Fibroblast of lung (primary cell): Measurements from ENCODE around the gene DCST2. TPM values are rescaled to one million over a fixed set of nuclear protein-coding genes. Genes with fewer than 3 reads are reported as not detected.

Source experiments
- DNase-seq, 2 donors: peaks; one replicate each; pipeline versions ENCODE4 v3.0.0 to v3.0.0-alpha.2; 2010; ENCODE audit warnings: low read depth in 2 of 2
- H2AFZ ChIP-seq: 2 replicates; pipeline ENCODE4 v1.5.1; 2012; ENCODE audit warnings: low read length, control low read depth, inconsistent platforms
- H3K27ac ChIP-seq: 2 replicates; pipeline ENCODE4 v1.5.1; 2011; ENCODE audit warnings: low read length, control low read depth; ENCODE audit not compliant: insufficient read depth
- H3K27me3 ChIP-seq: 2 replicates; pipeline ENCODE4 v1.5.1; 2011; ENCODE audit warnings: mild to moderate bottlenecking, low read length; ENCODE audit not compliant: control insufficient read depth, insufficient read depth
- H3K36me3 ChIP-seq: 2 replicates; pipeline ENCODE4 v1.5.1; 2011; ENCODE audit warnings: low read length; ENCODE audit not compliant: control insufficient read depth, insufficient read depth
- H3K4me1 ChIP-seq: 2 replicates; pipeline ENCODE4 v1.5.1; 2011; ENCODE audit warnings: low read length; ENCODE audit not compliant: control insufficient read depth, insufficient read depth; ENCODE audit errors: extremely low read depth
- H3K4me2 ChIP-seq: 2 replicates; pipeline ENCODE4 v1.5.1; 2011; ENCODE audit warnings: low read length, control low read depth; ENCODE audit not compliant: insufficient read depth; ENCODE audit errors: extremely low read depth
- H3K4me3 ChIP-seq, 4 experiments: fragments of 200-600 bp in 1 of 4; sonication (generic) in 1 of 4; replicated peaks in 1 of 4; 2 replicates each; pipeline ENCODE4 v1.5.1; 2011 to 2016; ENCODE audit warnings: low read length in 4 of 4, low read depth in 3 of 4, mild to moderate bottlenecking in 3 of 4, control low read depth in 2 of 4, inconsistent platforms in 1 of 4, mixed read lengths in 1 of 4; ENCODE audit not compliant: insufficient read depth in 1 of 4; ENCODE audit errors: control extremely low read depth in 1 of 4
- H3K79me2 ChIP-seq: 2 replicates; pipeline ENCODE4 v1.5.1; 2012; ENCODE audit warnings: mild to moderate bottlenecking, low read length, inconsistent platforms; ENCODE audit not compliant: control insufficient read depth, insufficient read depth
- H3K9ac ChIP-seq: 2 replicates; pipeline ENCODE4 v1.5.1; 2011; ENCODE audit warnings: mild to moderate bottlenecking, low read length, control low read depth; ENCODE audit not compliant: insufficient read depth
- H3K9me3 ChIP-seq: 2 replicates; pipeline ENCODE4 v1.5.1; 2012; ENCODE audit warnings: low read depth, low read length; ENCODE audit not compliant: control insufficient read depth, insufficient read depth
- H4K20me1 ChIP-seq: 2 replicates; pipeline ENCODE4 v1.5.1; 2011; ENCODE audit warnings: low read length; ENCODE audit not compliant: control insufficient read depth, insufficient read depth; ENCODE audit errors: extremely low read depth
- CTCF ChIP-seq, 2 donors: IDR thresholded peaks in 1 of 2; conservative IDR thresholded peaks in 1 of 2; 1 replicate in 1 of 2; 2 replicates in 1 of 2; pipeline ENCODE4 v1.5.1; 2011 to 2012; ENCODE audit warnings: low read length in 2 of 2, control low read depth in 1 of 2, inconsistent platforms in 1 of 2, low read depth in 1 of 2, mild to moderate bottlenecking in 1 of 2
- EZH2 ChIP-seq: IDR thresholded peaks from 2 replicates; pipeline ENCODE4 v1.5.1; 2012; ENCODE audit warnings: low read length, control low read depth, mild to moderate bottlenecking; ENCODE audit errors: missing control alignments
- polyA plus RNA-seq, 2 donors: library from polyadenylated mRNA; depleted of rRNA in 1 of 2; stranded (reverse) in 1 of 2; unstranded in 1 of 2; fragments of >200 nt; gene quantifications; 2 replicates each; pipeline ENCODE4 v1.2.1, GENCODE V29; 2011 to 2012; ENCODE audit warnings: missing spikeins in 1 of 2
- total RNA-seq: library from RNA; depleted of rRNA; stranded (reverse); fragments of >200 nt; gene quantifications from 2 replicates; pipeline ENCODE4 v1.2.1, GENCODE V29; 2014

The DCST2 gene
- total and polyA plus RNA-seq, 2 donors (not counting 1 experiment from before 2014, with no cell fraction given): 0.06 to 0.17 TPM

- H3K4me2 ChIP-seq: no peak overlapping the region
- no peaks in the 10 kb centered on the region for H3K27me3 ChIP-seq
- no peak for DNase-seq
- H3K27ac ChIP-seq: no peak overlapping the region
- H3K79me2 ChIP-seq: no peaks in the 10 kb centered on the region
- H4K20me1 ChIP-seq: no peaks in the 10 kb centered on the region
- peak in 1 of 2 donors; percentile 7 for TF ChIP-seq CTCF (conservative IDR thresholded peaks at IDR 0.05 in 1 of 2, IDR thresholded peaks at IDR 0.05 in 1 of 2; ENCODE audit: low read depth in 1 of 2, low read length in 2 of 2)
- TF ChIP-seq EZH2: no peak
- H2AFZ ChIP-seq: no peak overlapping the region
- H3K4me1 ChIP-seq: peaks cover 5% of the 10 kb centered on the region
- H3K4me3 ChIP-seq: no peak overlapping the region
- H3K9ac ChIP-seq: no peak overlapping the region
- H3K9me3 ChIP-seq: no peaks in the 10 kb centered on the region
- peaks cover 7% of the 10 kb centered on the region for H3K36me3 ChIP-seq
Measured at GRCh38 chr1:155057788-155058211, 24.2 kb upstream of the DCST2 start.

GRCh38 chr1:155057104-155057503 is 23.5 kb upstream of the DCST2 start:
- Histone ChIP-seq H3K9me3 (no peaks in the 10 kb centered on the region), H3K4me1 (peaks cover 6% of the 10 kb centered on the region), H3K9ac (no peak overlapping the region), H3K79me2 (no peaks in the 10 kb centered on the region), H3K36me3 (peaks cover 7% of the 10 kb centered on the region), H3K27me3 (no peaks in the 10 kb centered on the region), H4K20me1 (no peaks in the 10 kb centered on the region), H3K4me3 (no peak overlapping the region), H3K4me2 (no peak overlapping the region), H2AFZ (no peak overlapping the region), H3K27ac (no peak overlapping the region)
- TF ChIP-seq CTCF (conservative IDR thresholded peaks at IDR 0.05 in 1 of 2, IDR thresholded peaks at IDR 0.05 in 1 of 2; ENCODE audit: low read depth in 1 of 2, low read length in 2 of 2) (no peak), EZH2 (no peak)
- DNase-seq: no peak

GRCh38 chr1:155053531-155054105 is 20.0 kb upstream of the DCST2 start:
- no peak overlapping the region for H3K9ac ChIP-seq
- H3K4me3 ChIP-seq: no peak overlapping the region
- no peak overlapping the region for H2AFZ ChIP-seq
- H3K36me3 ChIP-seq: peaks cover 5% of the 10 kb centered on the region
- no peaks in the 10 kb centered on the region for H3K9me3 ChIP-seq
- H3K79me2 ChIP-seq: no peaks in the 10 kb centered on the region
- no peak overlapping the region for H3K27ac ChIP-seq
- TF ChIP-seq EZH2: no peak
- no peak for TF ChIP-seq CTCF (conservative IDR thresholded peaks at IDR 0.05 in 1 of 2, IDR thresholded peaks at IDR 0.05 in 1 of 2; ENCODE audit: low read depth in 1 of 2, low read length in 2 of 2)
- peaks cover 7% of the 10 kb centered on the region for H3K4me1 ChIP-seq
- no peaks in the 10 kb centered on the region for H3K27me3 ChIP-seq
- no peak overlapping the region for H3K4me2 ChIP-seq
- no peaks in the 10 kb centered on the region for H4K20me1 ChIP-seq
- no peak for DNase-seq
